Right renal pelvis (tissue), 4 donors: ENCODE results near the gene SRC. TPM values are rescaled to one million over a fixed set of nuclear protein-coding genes. Genes with fewer than 3 reads are reported as not detected.
"Not testable (repeated sequence)": the region's sequence is repeated elsewhere in the genome, so short reads cannot be mapped to it uniquely, and the experiment has no call there.

Source experiments
- DNase-seq, 4 donors: peaks; one replicate each; pipeline ENCODE4 v3.0.0-alpha.2; 2013; ENCODE audit warnings: low read depth in 4 of 4, low spot score in 3 of 4, missing footprints in 1 of 4
- polyA plus RNA-seq, 4 donors: library from polyadenylated mRNA; unstranded; fragments of 120-200 nt; gene quantifications; one replicate each; pipeline ENCODE4 v1.2.1, GENCODE V29; 2013; ENCODE audit not compliant: insufficient read length in 4 of 4

The SRC gene
- polyA plus RNA-seq, 4 donors = 51.2 to 67.5 (median 58.2) TPM

DNA sequence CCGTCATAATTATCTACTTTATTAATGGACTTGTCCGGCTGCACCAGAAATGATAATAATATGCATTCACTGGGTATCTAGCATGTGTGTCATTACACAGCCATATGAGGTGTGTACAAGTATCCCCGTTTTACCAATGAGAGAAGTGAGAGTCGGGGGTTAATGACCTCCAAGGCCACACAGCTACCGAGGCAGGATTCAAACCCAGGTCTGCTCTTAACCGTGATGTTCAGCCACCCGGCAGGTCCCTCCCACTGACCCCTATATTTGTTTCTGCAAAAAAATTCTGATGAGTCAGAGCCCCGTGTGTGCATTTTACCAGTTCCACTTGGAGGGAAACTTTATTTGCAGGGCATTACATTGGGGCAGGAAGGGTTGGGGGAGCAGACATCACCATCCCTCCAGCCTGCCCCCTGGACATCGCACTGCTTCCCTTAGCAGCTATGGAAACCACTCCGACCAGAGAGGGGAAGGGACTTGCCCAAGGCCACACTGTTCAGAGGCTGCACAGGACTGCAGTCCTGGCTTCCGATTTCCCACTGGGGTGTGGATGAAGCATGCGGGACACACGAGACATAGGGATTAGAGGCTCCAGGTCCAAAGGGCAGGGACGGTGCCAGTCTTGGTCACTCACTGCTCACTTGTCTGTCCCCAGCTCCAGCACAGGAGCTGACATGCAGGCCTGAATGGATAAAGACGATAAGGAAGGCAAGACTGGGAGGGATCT, 10.1 kb upstream of the SRC start:
- no peak for DNase-seq

DNA sequence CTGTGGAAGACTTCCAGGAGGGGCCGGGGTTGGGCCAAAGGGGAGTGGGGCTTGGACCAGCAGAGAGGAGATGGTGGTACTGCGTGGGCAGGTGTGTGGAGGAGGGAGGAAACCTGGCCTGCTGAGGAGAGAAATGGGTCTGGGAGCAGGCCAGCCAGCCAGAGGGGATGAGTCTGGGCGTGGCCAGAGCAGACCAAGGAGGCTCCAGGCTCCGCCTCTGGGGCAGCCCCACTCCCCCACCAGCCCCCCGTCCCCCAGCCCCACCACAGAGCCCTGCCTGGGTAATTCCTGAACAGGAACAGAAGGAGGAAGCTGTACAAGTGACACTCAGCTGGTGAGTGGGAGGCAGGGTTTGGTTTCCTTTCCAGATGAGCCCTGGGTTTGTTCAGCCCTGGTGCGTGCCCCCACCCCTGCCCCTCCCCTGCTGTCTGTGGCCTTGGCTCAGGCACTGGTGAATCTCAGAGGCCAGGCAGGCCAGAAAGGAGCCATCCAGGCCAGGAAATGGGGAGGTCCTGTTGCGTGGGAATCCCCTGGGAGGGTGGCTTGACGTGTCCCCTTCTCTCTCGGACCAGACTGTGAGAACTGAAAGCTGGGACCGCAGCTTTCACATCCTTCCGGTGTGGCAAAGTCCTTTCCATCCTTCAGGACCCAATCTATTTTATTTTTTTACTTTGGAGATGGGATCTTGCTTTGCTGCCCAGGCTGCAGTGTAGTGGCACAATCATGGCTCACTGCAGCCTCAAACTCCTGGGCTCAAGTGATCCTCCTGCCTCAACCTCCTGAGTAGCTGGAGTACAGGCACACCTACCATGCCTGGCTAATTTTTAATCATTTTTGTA, 9.4 kb upstream of the SRC start:
- peak in 2 of 4 donors; percentile 65 to 69 for DNase-seq

DNA sequence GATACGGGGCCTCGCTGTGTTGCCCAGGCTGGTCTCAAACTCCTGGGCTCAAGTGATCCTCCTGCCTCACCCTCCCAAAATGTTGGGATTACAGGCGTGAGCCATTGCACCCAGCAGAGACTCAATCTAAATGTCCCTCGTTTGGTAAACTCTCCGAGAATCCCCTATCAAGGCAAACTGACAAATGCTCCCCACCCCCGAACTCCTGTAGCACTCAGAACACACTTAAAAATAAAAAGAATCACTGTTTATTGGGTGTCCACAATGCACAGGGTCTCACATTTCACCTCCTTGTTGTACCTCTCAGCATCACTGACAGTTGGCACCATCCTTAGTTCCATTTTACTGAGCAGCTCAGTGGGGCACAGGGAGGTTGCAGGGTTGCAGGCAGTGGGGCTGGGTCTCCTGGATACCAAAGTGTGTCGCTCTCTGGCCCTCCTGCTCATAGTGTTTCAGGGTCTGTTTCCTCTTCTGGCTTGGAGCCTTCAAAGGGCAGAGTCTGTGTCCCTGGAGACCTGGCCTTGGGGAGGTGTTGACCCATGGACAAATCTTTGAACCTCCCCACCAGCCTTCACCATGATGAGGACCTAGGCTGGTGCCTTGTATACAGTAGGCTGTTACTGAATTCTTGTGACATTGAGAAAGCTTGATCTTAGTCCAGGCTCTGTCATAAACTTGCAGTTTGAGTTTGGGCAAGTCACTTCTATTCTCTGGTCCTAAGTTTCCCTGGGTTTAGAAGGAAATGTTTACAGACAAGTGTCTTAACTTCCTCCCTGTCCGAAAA, 8.5 kb upstream of the SRC start:
- DNase-seq = no peak

- DNase-seq = not testable (repeated sequence)
These were observed 7.6 kb upstream of the SRC start for GRCh38 chr20:37338380-37338779.

- DNase-seq = no peak
These were observed 6.7 kb upstream of the SRC start for GRCh38 chr20:37339208-37339607.

- DNase-seq = not testable (repeated sequence)
These were observed 6.2 kb upstream of the SRC start for GRCh38 chr20:37339764-37340109.

GRCh38 chr20:37340998-37341397, 4.9 kb upstream of the SRC start:
- no peak for DNase-seq

- no peak for DNase-seq
These were observed 4.3 kb upstream of the SRC start for GRCh38 chr20:37341632-37342031.

DNA sequence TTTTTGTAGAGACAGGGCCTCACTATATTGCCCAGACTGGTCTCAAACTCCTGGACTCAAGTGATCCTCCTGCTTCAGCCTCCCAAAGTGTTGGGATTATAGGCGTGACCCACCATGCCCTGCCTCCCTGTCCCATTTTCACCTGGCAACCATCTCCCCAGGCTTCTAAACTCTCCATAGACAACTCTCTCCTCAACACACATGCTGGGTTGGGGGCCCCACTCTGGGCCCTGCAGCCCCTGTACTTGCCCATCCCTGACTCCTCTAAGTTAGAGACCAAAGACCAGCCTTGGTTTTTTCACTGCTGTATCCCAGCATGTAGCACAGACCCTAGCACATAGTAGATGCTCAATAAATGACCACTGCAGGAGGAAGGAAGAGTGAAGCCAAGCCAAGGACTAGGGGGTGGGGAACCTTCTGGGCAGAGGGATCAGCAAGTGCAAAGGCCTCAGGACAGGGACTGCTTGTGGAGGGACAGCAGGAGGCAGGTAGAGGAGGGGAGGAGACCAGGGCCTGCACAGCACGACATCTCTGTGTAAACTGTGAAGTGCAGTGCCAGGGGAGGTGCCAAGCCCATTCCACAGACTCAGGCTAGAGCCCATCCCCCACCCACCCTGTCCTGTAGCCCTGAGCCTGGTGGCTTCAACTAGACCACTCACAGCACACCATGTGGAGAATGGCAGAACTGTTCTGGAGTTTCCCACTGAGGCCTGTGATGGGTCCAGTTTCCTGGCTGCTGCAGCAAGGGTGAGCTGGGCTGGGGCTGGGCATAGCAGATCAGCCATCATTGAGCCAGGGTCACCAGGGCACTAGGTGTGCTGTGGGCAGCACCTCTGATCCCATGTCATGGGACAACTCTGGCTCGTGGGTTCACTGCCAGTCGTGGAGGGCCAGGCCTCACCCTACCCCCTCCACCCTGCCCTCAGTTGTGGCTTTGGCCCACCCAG, 3.4 kb upstream of the SRC start:
- DNase-seq = no peak

DNA sequence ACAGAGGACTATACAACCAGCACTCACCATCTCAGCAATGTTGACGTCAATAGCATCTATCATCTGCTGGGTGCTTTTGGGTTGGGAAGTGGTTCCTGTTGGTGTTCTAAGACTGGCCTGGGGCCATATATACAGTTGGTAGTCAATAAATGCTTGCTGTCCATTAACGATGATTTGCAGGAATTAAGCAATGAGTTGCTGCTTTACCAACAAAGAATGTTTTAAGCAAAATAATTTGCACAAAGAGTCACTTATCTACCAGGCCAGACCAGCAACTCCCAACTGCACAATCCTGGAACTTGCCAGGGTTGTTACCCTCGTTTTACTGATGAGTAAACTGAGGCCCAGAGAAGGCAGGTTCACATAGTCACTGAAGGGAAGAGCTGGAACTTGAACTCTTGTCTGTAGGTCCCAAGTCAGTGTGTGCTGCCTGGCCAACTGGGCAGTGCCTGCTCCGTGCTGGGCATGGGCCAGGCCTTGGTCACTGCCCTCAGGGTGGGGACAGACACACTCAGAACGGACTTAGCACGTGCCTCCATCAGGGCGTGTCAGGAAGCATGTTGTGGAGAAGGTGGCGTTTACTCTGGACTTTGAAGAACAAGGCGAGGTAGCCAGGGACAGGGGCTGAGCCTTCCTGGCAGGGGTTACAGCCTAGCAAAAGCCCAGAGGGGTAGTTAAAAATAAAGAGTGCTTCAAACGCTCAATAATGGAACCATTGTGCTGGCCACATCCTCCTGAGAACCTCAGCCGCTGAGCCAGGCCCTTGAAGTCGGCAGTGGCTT, 2.5 kb upstream of the SRC start:
- DNase-seq = no peak

DNA sequence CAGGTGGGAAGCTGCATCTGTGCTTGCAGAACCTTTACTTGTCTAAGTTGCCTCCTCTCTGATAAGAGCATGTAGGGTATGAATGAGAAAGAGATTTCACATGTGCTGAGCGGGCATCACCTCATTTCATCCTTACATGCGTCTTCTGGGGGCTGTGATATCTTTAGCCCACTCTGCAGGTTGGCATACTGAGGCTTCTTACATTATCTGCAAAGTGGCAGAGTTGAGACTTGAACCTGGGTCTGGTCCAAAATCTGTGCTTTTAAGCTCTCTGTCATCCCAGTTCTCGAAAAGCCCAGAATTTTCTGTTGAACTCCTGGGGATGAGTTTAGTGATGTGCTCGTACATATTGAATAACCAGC, 2.0 kb upstream of the SRC start:
- no peak for DNase-seq

- DNase-seq = peak in 2 of 4 donors; percentile 52 to 67
These were observed 1.2 kb upstream of the SRC start for GRCh38 chr20:37344506-37345338.

GRCh38 chr20:37346236-37346534, 245 bp downstream of the SRC start:
- DNase-seq = no peak

DNA sequence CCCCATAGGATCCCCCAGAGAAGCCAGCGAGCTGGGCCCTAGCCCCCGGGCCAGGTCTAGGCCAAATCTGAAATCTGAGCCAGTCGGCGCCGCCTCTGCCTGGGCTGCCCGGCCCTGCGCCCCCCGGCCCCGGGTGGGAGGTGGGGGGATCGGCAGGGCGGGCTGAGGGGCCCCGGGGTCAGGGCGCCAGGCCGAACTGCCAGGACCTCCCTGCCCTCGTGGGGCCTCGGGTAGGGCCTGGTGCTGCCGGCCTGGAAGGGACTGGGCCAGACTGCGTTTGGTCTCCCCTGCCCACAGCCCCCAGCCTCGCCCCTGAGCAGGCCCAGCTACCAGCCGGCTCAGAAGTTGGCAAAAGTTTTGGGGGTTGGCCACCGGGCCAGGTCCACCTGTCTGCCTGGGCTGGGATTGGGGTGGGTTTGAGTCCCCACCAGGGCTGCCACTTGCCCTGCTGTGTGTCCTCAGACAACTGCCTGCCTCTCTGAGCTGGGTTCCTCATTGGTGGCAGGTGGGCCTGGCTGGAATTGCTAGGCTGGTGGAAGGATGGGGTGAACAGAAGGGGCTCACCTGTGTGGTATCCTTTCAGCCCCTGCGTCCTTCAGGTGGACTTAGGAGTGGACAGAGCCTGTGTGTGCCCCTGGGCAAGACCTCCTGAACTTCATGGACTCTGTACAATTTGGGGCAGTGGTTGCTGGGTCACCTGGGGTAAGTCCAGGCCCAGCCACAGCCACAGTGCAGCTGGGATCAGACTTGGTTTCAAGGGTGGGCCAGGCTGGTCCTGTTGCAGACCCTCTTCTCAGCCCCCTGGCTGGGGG, 801 bp downstream of the SRC start:
- DNase-seq = no peak

DNA sequence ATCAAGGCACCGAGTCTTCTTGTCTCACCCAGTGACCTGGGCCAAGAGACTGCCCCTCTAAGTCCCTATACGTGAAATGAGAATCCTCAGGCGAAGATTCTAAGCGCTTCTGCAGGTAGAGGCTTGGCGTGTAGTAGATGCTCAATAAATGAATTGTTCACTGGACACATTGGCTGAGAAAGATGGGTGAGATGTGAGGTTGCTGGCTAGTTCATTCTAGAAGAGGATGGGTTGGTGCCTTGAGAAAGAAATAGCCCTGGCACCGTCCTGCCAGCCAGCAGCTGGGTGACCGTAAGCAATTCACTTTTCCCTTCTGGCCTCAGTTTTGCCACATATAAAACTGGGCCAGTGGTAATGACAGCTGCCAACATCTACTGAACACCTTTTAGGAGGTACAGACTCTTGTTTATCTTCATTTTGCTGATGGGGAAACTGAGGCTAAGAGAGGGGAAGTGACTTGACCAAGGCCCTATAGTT, 1.4 kb downstream of the SRC start:
- no peak for DNase-seq

DNA sequence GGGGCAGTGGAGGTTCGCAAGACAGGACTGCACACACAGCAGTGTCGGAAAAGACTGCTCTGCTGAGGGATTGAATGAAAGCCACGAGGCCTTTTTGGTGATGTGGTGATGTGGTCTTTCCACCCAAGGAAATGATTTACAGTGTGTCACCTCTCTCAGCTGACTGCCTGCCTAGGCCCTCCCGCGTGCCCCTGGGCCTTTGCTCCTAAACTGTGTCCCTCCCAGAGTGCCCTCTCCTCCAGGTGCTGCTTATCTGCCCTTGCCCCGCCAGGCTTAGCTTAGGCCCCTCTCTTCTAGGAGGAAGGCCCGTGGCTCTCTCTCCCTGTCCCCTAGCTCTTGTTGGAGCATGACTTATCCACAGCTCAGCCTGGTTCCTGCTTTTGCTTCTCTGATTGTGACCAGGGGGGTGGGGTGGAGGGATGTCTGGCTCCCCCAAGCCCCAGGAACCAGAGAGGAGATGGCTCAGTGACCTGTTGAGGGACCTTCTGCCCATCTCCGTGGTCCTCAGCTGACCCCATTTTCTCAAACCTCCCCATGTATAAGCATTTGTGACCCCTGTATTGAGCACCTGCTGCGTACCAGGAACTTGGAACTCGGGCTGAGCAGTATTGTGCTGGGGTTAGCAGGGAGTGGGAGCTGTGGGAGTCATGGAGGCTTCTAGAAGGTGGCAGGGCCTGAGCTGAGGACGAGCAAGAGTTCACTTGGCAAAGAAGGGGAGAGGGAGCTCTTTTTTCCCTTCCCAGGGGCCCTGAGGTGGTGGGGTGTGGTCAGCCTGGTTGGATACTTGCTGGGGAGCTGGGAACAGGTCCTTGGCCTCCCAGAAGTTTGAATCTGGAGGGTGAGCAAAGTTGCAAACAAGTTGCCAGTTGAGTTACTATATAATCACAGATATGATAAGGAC, 2.2 kb downstream of the SRC start:
- no peak for DNase-seq
